ENCODE measurements around the gene ONECUT2.

DNA sequence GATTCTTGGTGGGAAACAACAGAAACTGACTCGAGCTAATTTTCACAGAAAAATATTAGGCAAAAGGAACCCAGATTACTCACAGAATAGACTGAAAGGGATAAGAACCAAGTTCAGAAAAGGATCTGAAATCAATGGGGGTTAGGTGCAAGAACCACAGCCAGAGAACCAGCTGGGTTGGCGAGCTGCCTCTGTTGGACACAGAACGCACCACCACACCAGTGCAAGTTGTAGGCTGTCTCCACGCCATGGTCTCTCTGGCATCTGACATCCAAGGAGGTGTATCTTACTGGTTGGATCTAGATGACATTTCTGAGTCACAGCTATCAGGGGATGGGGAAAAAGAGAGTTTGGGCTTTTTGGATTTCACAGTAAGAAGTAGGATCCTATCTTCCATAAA, 18.6 kb upstream of the ONECUT2 start:
- TF ChIP-seq ZFP3 (CRISPR knock-in tag; IDR thresholded peaks at IDR 0.05) (no peak), OSR1 (CRISPR knock-in tag; IDR thresholded peaks at IDR 0.05) (no peak), ZC3H10 (CRISPR knock-in tag; IDR thresholded peaks at IDR 0.05) (no peak), ARNTL (CRISPR knock-in tag; IDR thresholded peaks at IDR 0.05; ENCODE audit: borderline replicate concordance, low read depth) (no peak), ISL1 (CRISPR knock-in tag; IDR thresholded peaks at IDR 0.05) (no peak), TCF4 (CRISPR knock-in tag; IDR thresholded peaks at IDR 0.05; ENCODE audit: borderline replicate concordance) (no peak), ZFP30 (CRISPR knock-in tag; IDR thresholded peaks at IDR 0.05) (no peak), ESRRG (CRISPR knock-in tag; IDR thresholded peaks at IDR 0.05) (no peak), GLIS3 (CRISPR knock-in tag; IDR thresholded peaks at IDR 0.05) (no peak), ZNF565 (CRISPR knock-in tag; conservative IDR thresholded peaks at IDR 0.05; ENCODE audit: low read depth) (no peak), RARB (CRISPR knock-in tag; IDR thresholded peaks at IDR 0.05) (no peak)
- TF ChIP-seq, protein P1, sequence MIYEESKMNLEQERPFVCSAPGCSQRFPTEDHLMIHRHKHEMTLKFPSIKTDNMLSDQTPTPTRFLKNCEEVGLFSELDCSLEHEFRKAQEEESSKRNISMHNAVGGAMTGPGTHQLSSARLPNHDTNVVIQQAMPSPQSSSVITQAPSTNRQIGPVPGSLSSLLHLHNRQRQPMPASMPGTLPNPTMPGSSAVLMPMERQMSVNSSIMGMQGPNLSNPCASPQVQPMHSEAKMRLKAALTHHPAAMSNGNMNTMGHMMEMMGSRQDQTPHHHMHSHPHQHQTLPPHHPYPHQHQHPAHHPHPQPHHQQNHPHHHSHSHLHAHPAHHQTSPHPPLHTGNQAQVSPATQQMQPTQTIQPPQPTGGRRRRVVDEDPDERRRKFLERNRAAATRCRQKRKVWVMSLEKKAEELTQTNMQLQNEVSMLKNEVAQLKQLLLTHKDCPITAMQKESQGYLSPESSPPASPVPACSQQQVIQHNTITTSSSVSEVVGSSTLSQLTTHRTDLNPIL (CRISPR knock-in tag; IDR thresholded peaks at IDR 0.05; ENCODE audit: low read depth) = no peak
- TF ChIP-seq, protein P2, sequence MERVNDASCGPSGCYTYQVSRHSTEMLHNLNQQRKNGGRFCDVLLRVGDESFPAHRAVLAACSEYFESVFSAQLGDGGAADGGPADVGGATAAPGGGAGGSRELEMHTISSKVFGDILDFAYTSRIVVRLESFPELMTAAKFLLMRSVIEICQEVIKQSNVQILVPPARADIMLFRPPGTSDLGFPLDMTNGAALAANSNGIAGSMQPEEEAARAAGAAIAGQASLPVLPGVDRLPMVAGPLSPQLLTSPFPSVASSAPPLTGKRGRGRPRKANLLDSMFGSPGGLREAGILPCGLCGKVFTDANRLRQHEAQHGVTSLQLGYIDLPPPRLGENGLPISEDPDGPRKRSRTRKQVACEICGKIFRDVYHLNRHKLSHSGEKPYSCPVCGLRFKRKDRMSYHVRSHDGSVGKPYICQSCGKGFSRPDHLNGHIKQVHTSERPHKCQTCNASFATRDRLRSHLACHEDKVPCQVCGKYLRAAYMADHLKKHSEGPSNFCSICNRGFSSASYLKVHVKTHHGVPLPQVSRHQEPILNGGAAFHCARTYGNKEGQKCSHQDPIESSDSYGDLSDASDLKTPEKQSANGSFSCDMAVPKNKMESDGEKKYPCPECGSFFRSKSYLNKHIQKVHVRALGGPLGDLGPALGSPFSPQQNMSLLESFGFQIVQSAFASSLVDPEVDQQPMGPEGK (CRISPR knock-in tag; IDR thresholded peaks at IDR 0.05; ENCODE audit: borderline replicate concordance) = no peak
- TF ChIP-seq, protein P3, sequence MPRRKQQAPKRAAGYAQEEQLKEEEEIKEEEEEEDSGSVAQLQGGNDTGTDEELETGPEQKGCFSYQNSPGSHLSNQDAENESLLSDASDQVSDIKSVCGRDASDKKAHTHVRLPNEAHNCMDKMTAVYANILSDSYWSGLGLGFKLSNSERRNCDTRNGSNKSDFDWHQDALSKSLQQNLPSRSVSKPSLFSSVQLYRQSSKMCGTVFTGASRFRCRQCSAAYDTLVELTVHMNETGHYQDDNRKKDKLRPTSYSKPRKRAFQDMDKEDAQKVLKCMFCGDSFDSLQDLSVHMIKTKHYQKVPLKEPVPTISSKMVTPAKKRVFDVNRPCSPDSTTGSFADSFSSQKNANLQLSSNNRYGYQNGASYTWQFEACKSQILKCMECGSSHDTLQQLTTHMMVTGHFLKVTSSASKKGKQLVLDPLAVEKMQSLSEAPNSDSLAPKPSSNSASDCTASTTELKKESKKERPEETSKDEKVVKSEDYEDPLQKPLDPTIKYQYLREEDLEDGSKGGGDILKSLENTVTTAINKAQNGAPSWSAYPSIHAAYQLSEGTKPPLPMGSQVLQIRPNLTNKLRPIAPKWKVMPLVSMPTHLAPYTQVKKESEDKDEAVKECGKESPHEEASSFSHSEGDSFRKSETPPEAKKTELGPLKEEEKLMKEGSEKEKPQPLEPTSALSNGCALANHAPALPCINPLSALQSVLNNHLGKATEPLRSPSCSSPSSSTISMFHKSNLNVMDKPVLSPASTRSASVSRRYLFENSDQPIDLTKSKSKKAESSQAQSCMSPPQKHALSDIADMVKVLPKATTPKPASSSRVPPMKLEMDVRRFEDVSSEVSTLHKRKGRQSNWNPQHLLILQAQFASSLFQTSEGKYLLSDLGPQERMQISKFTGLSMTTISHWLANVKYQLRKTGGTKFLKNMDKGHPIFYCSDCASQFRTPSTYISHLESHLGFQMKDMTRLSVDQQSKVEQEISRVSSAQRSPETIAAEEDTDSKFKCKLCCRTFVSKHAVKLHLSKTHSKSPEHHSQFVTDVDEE (CRISPR knock-in tag; IDR thresholded peaks at IDR 0.05) = no peak
